Measurements from ENCODE around the gene COX19.
"Not testable (repeated sequence)": the region's sequence is repeated elsewhere in the genome, so short reads cannot be mapped to it uniquely, and the experiment has no call there.

COX19 gene

DNA sequence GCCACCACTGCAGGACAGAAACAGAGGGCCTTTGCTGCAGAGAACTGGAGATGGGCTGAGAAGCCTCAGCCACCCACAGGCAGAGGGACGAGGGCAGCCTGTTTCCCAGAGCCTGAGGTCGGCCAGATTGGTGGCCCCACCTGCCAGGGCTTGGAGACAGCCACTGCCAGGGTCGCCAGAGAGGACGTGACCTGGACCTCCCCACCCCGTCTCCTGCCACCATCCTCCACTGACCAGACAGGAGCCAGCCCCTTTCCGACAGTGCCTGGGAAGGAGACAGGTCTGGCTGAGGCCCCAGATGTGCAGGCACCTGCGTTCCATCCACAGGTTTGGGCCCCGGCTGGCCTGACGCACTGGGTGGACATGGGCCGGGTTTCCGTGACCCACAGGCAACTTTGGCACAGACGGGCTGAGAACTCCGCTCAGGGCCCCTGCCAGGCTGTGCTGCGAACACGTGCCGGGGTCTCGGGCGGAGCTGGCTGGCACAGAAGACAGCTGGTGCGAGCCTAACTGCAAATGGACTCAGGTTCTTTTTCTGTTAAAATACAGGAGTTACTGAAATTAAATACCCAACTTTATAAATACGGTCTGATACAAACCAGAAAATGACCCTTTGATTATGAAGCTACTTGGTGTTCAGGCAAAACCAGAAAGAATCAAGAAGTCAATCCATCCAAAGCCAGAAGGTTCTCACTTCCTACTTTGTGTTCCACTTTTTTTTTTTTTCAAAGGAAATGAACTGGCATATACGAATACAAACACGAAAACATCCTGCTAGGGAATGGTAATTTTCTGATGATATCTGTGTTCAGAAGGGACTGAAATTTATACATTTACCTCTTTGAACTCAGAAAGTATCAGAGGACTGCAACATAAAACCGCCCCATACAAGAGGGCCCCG, 6.9 kb downstream of the COX19 start:
- Histone ChIP-seq H3K4me3 (ENCODE audit: low read depth in 1 of 2, low read length in 2 of 2) (no peak overlapping the region), H3K36me3 (ENCODE audit: control insufficient read depth in 1 of 2, insufficient read depth in 2 of 2, low read length in 2 of 2) (peaks cover 39 to 64% of the 10 kb centered on the region in 2 donors), H3K27ac (ENCODE audit: low read depth, low read length) (no peak overlapping the region), H3K9me3 (ENCODE audit: control insufficient read depth in 1 of 2, low read length in 2 of 2) (no peaks in the 10 kb centered on the region), H3K9ac (ENCODE audit: low read depth in 1 of 2, low read length in 2 of 2) (no peak overlapping the region), H3K4me1 (ENCODE audit: control insufficient read depth in 1 of 2, insufficient read depth in 2 of 2, low read length in 2 of 2) (peaks cover 29 to 33% of the 10 kb centered on the region in 2 donors), H3K27me3 (ENCODE audit: control insufficient read depth in 1 of 2, insufficient read depth in 2 of 2, low read length in 2 of 2) (peaks cover 0 to 4% of the 10 kb centered on the region in 2 donors)

GRCh38 chr7:967361-968082, 7.8 kb downstream of the COX19 start:
- Histone ChIP-seq H3K9me3 (ENCODE audit: control insufficient read depth in 1 of 2, low read length in 2 of 2) (no peaks in the 10 kb centered on the region), H3K4me1 (ENCODE audit: control insufficient read depth in 1 of 2, insufficient read depth in 2 of 2, low read length in 2 of 2) (peaks cover 20 to 26% of the 10 kb centered on the region in 2 donors), H3K27ac (ENCODE audit: low read depth, low read length) (no peak overlapping the region), H3K36me3 (ENCODE audit: control insufficient read depth in 1 of 2, insufficient read depth in 2 of 2, low read length in 2 of 2) (peaks cover 31 to 55% of the 10 kb centered on the region in 2 donors), H3K9ac (ENCODE audit: low read depth in 1 of 2, low read length in 2 of 2) (no peak overlapping the region), H3K4me3 (ENCODE audit: low read depth in 1 of 2, low read length in 2 of 2) (no peak overlapping the region), H3K27me3 (ENCODE audit: control insufficient read depth in 1 of 2, insufficient read depth in 2 of 2, low read length in 2 of 2) (peaks cover 0 to 8% of the 10 kb centered on the region in 2 donors)

- Histone ChIP-seq H3K4me1 (ENCODE audit: control insufficient read depth in 1 of 2, insufficient read depth in 2 of 2, low read length in 2 of 2) (peaks cover 13 to 26% of the 10 kb centered on the region in 2 donors), H3K9ac (ENCODE audit: low read depth in 1 of 2, low read length in 2 of 2) (no peak overlapping the region), H3K9me3 (ENCODE audit: control insufficient read depth in 1 of 2, low read length in 2 of 2) (no peaks in the 10 kb centered on the region), H3K27ac (ENCODE audit: low read depth, low read length) (no peak overlapping the region), H3K4me3 (ENCODE audit: low read depth in 1 of 2, low read length in 2 of 2) (no peak overlapping the region), H3K36me3 (ENCODE audit: control insufficient read depth in 1 of 2, insufficient read depth in 2 of 2, low read length in 2 of 2) (peaks cover 23 to 46% of the 10 kb centered on the region in 2 donors), H3K27me3 (ENCODE audit: control insufficient read depth in 1 of 2, insufficient read depth in 2 of 2, low read length in 2 of 2) (peaks cover 0 to 8% of the 10 kb centered on the region in 2 donors)
Measured at GRCh38 chr7:966291-967069, 8.9 kb downstream of the COX19 start.

DNA sequence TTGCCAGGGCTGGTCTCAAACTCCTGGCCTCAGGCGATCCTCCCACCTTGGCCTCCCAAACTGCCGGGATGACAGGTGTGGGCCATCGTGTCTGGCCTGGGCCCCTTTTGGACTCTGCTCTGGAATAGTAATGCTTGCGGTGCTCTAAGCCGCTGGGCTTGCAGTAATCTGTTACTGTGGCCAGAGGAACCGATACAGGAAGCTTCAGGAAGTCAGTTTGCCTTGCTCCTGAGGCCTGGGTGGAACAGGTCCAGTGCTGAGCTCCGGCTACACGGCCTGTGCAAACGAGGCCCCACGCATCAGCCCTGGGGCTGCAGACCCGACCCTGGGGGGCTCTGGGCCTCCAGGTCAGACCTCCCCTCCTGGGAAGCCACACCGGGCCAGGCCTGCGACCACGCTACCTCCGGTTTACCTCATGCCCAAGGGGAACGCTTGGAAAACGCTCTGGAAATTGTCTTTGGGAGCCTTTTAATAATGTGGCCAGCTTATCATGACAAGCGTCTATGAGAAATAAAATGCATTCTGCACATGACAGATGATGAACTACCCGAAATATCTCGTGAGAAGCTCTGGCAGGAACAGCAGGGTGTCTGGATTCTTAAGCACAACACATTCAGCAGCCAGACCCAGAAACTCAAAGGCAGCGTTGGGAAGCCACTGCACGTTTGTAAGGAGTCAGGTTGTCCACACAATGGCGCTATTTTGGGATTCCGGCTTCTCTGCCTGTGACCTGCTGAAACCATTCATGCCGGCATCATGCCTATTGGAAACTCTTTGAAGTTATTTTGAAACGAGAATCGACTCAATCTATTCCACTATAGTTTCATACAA, 10.7 kb downstream of the COX19 start:
- no peak overlapping the region for H3K9ac ChIP-seq (ENCODE audit: low read depth in 1 of 2, low read length in 2 of 2)
- peaks cover 23 to 31% of the 10 kb centered on the region in 2 donors for H3K36me3 ChIP-seq (ENCODE audit: control insufficient read depth in 1 of 2, insufficient read depth in 2 of 2, low read length in 2 of 2)
- peaks cover 0 to 8% of the 10 kb centered on the region in 2 donors for H3K27me3 ChIP-seq (ENCODE audit: control insufficient read depth in 1 of 2, insufficient read depth in 2 of 2, low read length in 2 of 2)
- H3K9me3 ChIP-seq (ENCODE audit: control insufficient read depth in 1 of 2, low read length in 2 of 2) = no peaks in the 10 kb centered on the region
- peaks cover 13 to 22% of the 10 kb centered on the region in 2 donors for H3K4me1 ChIP-seq (ENCODE audit: control insufficient read depth in 1 of 2, insufficient read depth in 2 of 2, low read length in 2 of 2)
- H3K4me3 ChIP-seq (ENCODE audit: low read depth in 1 of 2, low read length in 2 of 2) = no peak overlapping the region
- H3K27ac ChIP-seq (ENCODE audit: low read depth, low read length) = no peak overlapping the region

- no peak overlapping the region for H3K27ac ChIP-seq (ENCODE audit: low read depth, low read length)
- peaks cover 13 to 22% of the 10 kb centered on the region in 2 donors for H3K4me1 ChIP-seq (ENCODE audit: control insufficient read depth in 1 of 2, insufficient read depth in 2 of 2, low read length in 2 of 2)
- no peak overlapping the region for H3K4me3 ChIP-seq (ENCODE audit: low read depth in 1 of 2, low read length in 2 of 2)
- no peak overlapping the region for H3K9ac ChIP-seq (ENCODE audit: low read depth in 1 of 2, low read length in 2 of 2)
- H3K36me3 ChIP-seq (ENCODE audit: control insufficient read depth in 1 of 2, insufficient read depth in 2 of 2, low read length in 2 of 2) = peaks cover 16 to 20% of the 10 kb centered on the region in 2 donors
- H3K27me3 ChIP-seq (ENCODE audit: control insufficient read depth in 1 of 2, insufficient read depth in 2 of 2, low read length in 2 of 2) = peaks cover 0 to 8% of the 10 kb centered on the region in 2 donors
- no peaks in the 10 kb centered on the region for H3K9me3 ChIP-seq (ENCODE audit: control insufficient read depth in 1 of 2, low read length in 2 of 2)
Measured at GRCh38 chr7:963236-964078, 11.9 kb downstream of the COX19 start.

- Histone ChIP-seq H3K9me3 (ENCODE audit: control insufficient read depth in 1 of 2, low read length in 2 of 2) (no peaks in the 10 kb centered on the region), H3K27ac (ENCODE audit: low read depth, low read length) (no peak overlapping the region), H3K9ac (ENCODE audit: low read depth in 1 of 2, low read length in 2 of 2) (no peak overlapping the region), H3K36me3 (ENCODE audit: control insufficient read depth in 1 of 2, insufficient read depth in 2 of 2, low read length in 2 of 2) (peaks cover 9 to 10% of the 10 kb centered on the region in 2 donors), H3K4me1 (ENCODE audit: control insufficient read depth in 1 of 2, insufficient read depth in 2 of 2, low read length in 2 of 2) (peaks cover 13 to 22% of the 10 kb centered on the region in 2 donors), H3K27me3 (ENCODE audit: control insufficient read depth in 1 of 2, insufficient read depth in 2 of 2, low read length in 2 of 2) (peaks cover 0 to 8% of the 10 kb centered on the region in 2 donors), H3K4me3 (ENCODE audit: low read depth in 1 of 2, low read length in 2 of 2) (no peak overlapping the region)
Measured at GRCh38 chr7:962401-963081, 12.8 kb downstream of the COX19 start.

- H3K4me1 ChIP-seq (ENCODE audit: control insufficient read depth in 1 of 2, insufficient read depth in 2 of 2, low read length in 2 of 2) = peaks cover 13 to 22% of the 10 kb centered on the region in 2 donors
- H3K9me3 ChIP-seq (ENCODE audit: control insufficient read depth in 1 of 2, low read length in 2 of 2) = no peaks in the 10 kb centered on the region
- H3K27ac ChIP-seq (ENCODE audit: low read depth, low read length) = no peak overlapping the region
Measured at GRCh38 chr7:961546-962400, 13.6 kb downstream of the COX19 start.

DNA sequence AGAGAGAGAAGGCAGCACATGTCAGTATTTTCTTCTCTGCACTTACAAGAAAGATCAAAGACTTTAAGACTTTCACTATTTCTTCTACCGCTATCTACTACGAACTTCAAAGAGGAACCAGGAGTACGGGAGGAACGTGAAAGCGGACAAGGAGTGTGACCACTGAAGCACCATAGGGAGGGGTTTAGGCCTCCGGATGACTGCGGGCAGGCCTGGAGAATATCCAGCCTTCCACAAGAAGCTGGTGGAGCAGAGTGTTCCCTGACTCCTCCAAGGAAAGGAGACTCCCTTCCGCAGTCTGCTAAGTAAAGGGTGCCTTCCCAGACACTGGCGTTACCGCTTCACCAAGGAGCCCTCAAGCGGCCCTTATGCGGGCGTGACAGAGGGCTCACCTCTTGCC, 14.4 kb downstream of the COX19 start:
- H3K4me3 ChIP-seq (ENCODE audit: low read depth in 1 of 2, low read length in 2 of 2); H3K27ac ChIP-seq (ENCODE audit: low read depth, low read length); H3K9me3 ChIP-seq (ENCODE audit: control insufficient read depth in 1 of 2, low read length in 2 of 2); H3K27me3 ChIP-seq (ENCODE audit: control insufficient read depth in 1 of 2, insufficient read depth in 2 of 2, low read length in 2 of 2); H3K9ac ChIP-seq (ENCODE audit: low read depth in 1 of 2, low read length in 2 of 2); H3K36me3 ChIP-seq (ENCODE audit: control insufficient read depth in 1 of 2, insufficient read depth in 2 of 2, low read length in 2 of 2): not testable (repeated sequence)
- H3K4me1 ChIP-seq (ENCODE audit: control insufficient read depth in 1 of 2, insufficient read depth in 2 of 2, low read length in 2 of 2) = peaks cover 13 to 22% of the 10 kb centered on the region in 2 donors

More at GRCh38 chr7:961546-962400, 13.6 kb downstream of the COX19 start:
- peaks cover 0 to 8% of the 10 kb centered on the region in 2 donors for H3K27me3 ChIP-seq (ENCODE audit: control insufficient read depth in 1 of 2, insufficient read depth in 2 of 2, low read length in 2 of 2)
- H3K36me3 ChIP-seq (ENCODE audit: control insufficient read depth in 1 of 2, insufficient read depth in 2 of 2, low read length in 2 of 2) = peaks cover 2 to 4% of the 10 kb centered on the region in 2 donors
- H3K9ac ChIP-seq (ENCODE audit: low read depth in 1 of 2, low read length in 2 of 2) = no peak overlapping the region
- H3K4me3 ChIP-seq (ENCODE audit: low read depth in 1 of 2, low read length in 2 of 2) = no peak overlapping the region

Measured in duodenal mucosa (tissue), 2 donors.